H1 (cell line): ENCODE measurements around the gene ST3GAL2. TPM values are rescaled to one million over a fixed set of nuclear protein-coding genes. Genes with fewer than 3 reads are reported as not detected.

Source experiments
- BCL11A ChIP-seq, 2 experiments: IDR thresholded peaks; one replicate each; pipeline ENCODE4 v1.6.1; 2011; ENCODE audit warnings: low read depth in 2 of 2, low read length in 2 of 2, mild to moderate bottlenecking in 2 of 2
- CBX8 ChIP-seq: fragments of 300-800, 300-1000 bp; sonication (generic); IDR thresholded peaks from 2 replicates; pipeline ENCODE4 v1.7.1; 2016; ENCODE audit warnings: low read depth, low read length, borderline replicate concordance
- CHD2 ChIP-seq: IDR thresholded peaks from 2 replicates; pipeline ENCODE4 v1.6.1; 2012; ENCODE audit warnings: low read length, improper control_type of control experiment
- CTCF ChIP-seq, 3 experiments: IDR thresholded peaks; 1 replicate in 2 of 3; 2 replicates in 1 of 3; pipeline versions ENCODE4 v1.5.1 to v1.6.1; 2011; ENCODE audit warnings: low read length in 3 of 3, mild to moderate bottlenecking in 3 of 3, inconsistent platforms in 2 of 3, low read depth in 1 of 3, moderate library complexity in 1 of 3; ENCODE audit not compliant: insufficient read depth in 1 of 3; ENCODE audit errors: control extremely low read depth in 1 of 3
- GTF2F1 ChIP-seq: IDR thresholded peaks from 2 replicates; pipeline ENCODE4 v1.6.1; 2012; ENCODE audit warnings: low read depth, low read length, improper control_type of control experiment, borderline replicate concordance
- JUN ChIP-seq: IDR thresholded peaks from 2 replicates; pipeline ENCODE4 v1.6.1; 2011; ENCODE audit warnings: low read depth, mild to moderate bottlenecking, improper control_type of control experiment, low read length
- MAFK ChIP-seq: IDR thresholded peaks from 2 replicates; pipeline ENCODE4 v1.6.1; 2012; ENCODE audit warnings: low read depth, mild to moderate bottlenecking, improper control_type of control experiment, low read length
- MAX ChIP-seq: IDR thresholded peaks from 2 replicates; pipeline ENCODE4 v1.6.1; 2012; ENCODE audit warnings: inconsistent platforms
- PHF8 ChIP-seq: fragments of 200-600 bp; sonication (generic); conservative IDR thresholded peaks from 2 replicates; pipeline ENCODE4 v1.7.1; 2012; ENCODE audit warnings: low read depth, mild to moderate bottlenecking, inconsistent platforms, low read length, moderate library complexity
- SIN3A ChIP-seq, 2 experiments: IDR thresholded peaks in 1 of 2; conservative IDR thresholded peaks in 1 of 2; 2 replicates each; pipeline ENCODE4 v1.6.1; 2011 to 2012; ENCODE audit warnings: low read length in 2 of 2, improper control_type of control experiment in 1 of 2, low read depth in 1 of 2, mild to moderate bottlenecking in 1 of 2
- SP1 ChIP-seq: IDR thresholded peaks from 2 replicates; pipeline ENCODE4 v1.6.1; 2011; ENCODE audit warnings: low read depth, low read length
- SRF ChIP-seq: IDR thresholded peaks from 2 replicates; pipeline ENCODE4 v1.6.1; 2011; ENCODE audit warnings: mild to moderate bottlenecking, low read depth, low read length, moderate library complexity
- YY1 ChIP-seq: IDR thresholded peaks from 2 replicates; pipeline ENCODE4 v1.6.1; 2011; ENCODE audit warnings: low read depth, mild to moderate bottlenecking, low read length
- polyA plus RNA-seq, 7 experiments: library from polyadenylated mRNA; depleted of rRNA in 3 of 7; stranded (reverse) in 5 of 7; unstranded in 2 of 7; fragments of >200 nt in 5 of 7; fragments of 200-250 nt in 2 of 7; gene quantifications; 1 replicate in 5 of 7; 2 replicates in 1 of 7; 4 replicates in 1 of 7; pipeline versions ENCODE4 v1.2.1 to v1.2.3, GENCODE V29; 2011 to 2013; ENCODE audit warnings: missing spikeins in 2 of 7, mixed read lengths in 2 of 7
- total RNA-seq: library from RNA; stranded (reverse); fragmentation: NEBNext Ultra II Directional; extraction: Animal tissue kit (Norgen Biotek cat#: 25700); gene quantifications from 2 replicates; pipeline ENCODE4 v1.2.1, GENCODE V29; 2021

ST3GAL2 gene
- total and polyA plus RNA-seq, 2 of the 8 experiments (the other 6 are each of a cell fraction or from before 2014, with no cell fraction given): 14.4 to 39.7 TPM

GRCh38 chr16:70380248-70380918, 58.5 kb downstream of the ST3GAL2 start (continued):
- TF ChIP-seq MAX (0 out of 2 replicates have a peak, but pooled peaks have one; percentile 30), GTF2F1 (no peak), SRF (no peak), SIN3A (conservative IDR thresholded peaks at IDR 0.05 in 1 of 2, IDR thresholded peaks at IDR 0.05 in 1 of 2; ENCODE audit: low read depth in 1 of 2, low read length in 2 of 2) (0 out of 4 replicates have a peak, but pooled peaks of 1 of the 2 experiments have one; percentile 45), PHF8 (0 out of 2 replicates have a peak, but pooled peaks have one; percentile 35), SP1 (no peak), YY1 (no peak), MAFK (no peak), BCL11A (IDR thresholded peaks at IDR 0.05; ENCODE audit: low read depth in 2 of 2, low read length in 2 of 2) (no peak), CBX8 (no peak), JUN (no peak), CTCF (IDR thresholded peaks at IDR 0.05; ENCODE audit: control extremely low read depth in 1 of 3, insufficient read depth in 1 of 3, low read depth in 1 of 3, low read length in 3 of 3) (no peak), CHD2 (no peak)
